Adrenal gland (tissue), 5 donors: ENCODE results near the gene CCDC175.

Experiments used
- CTCF ChIP-seq, 6 experiments: fragments of 450-650 bp in 4 of 6; fragments of 200-600 bp in 2 of 6; sonication (generic) in 1 of 6; IDR thresholded peaks; 1 replicate in 5 of 6; 2 replicates in 1 of 6; pipeline versions ENCODE4 v1.5.1 to v1.8.0; 2016 to 2021; ENCODE audit warnings: antibody characterized with exemption in 6 of 6, mild to moderate bottlenecking in 2 of 6, moderate library complexity in 1 of 6
- POLR2A ChIP-seq, 2 donors: fragments of 450-650 bp; IDR thresholded peaks; one replicate each; pipeline ENCODE4 v1.6.1; 2017; ENCODE audit warnings: antibody characterized with exemption in 2 of 2, mild to moderate bottlenecking in 2 of 2, moderate library complexity in 1 of 2
- donor health status: DM: no; HTN: no; CAD: no.

- TF ChIP-seq POLR2A (IDR thresholded peaks at IDR 0.05), result no peak
- no peak for TF ChIP-seq CTCF (IDR thresholded peaks at IDR 0.05)
Measured at GRCh38 chr14:59520224-59520623, 56.4 kb downstream of the CCDC175 start.
